Astrocyte (in vitro differentiated cells and primary cell): ENCODE data around the gene LGI1.

Source experiments
- CTCF ChIP-seq: IDR thresholded peaks from 2 replicates; pipeline ENCODE4 v1.5.1; 2011; ENCODE audit warnings: low read depth, mild to moderate bottlenecking, inconsistent platforms, low read length, moderate library complexity; ENCODE audit not compliant: insufficient read depth
- EZH2 ChIP-seq: IDR thresholded peaks from 2 replicates; pipeline ENCODE4 v1.6.1; 2012; ENCODE audit warnings: mild to moderate bottlenecking, low read length, inconsistent platforms; ENCODE audit not compliant: insufficient read depth

GRCh38 chr10:93753621-93754250 lies 4.0 kb upstream of the LGI1 start:
- TF ChIP-seq EZH2 (no peak), CTCF (no peak)
